ENCODE results near the gene ZDHHC12. TPM values are rescaled to one million over a fixed set of nuclear protein-coding genes. Genes with fewer than 3 reads are reported as not detected.

ZDHHC12 gene
- total RNA-seq, 1 experiment from 2014 or later, result 39.3 TPM

DNA sequence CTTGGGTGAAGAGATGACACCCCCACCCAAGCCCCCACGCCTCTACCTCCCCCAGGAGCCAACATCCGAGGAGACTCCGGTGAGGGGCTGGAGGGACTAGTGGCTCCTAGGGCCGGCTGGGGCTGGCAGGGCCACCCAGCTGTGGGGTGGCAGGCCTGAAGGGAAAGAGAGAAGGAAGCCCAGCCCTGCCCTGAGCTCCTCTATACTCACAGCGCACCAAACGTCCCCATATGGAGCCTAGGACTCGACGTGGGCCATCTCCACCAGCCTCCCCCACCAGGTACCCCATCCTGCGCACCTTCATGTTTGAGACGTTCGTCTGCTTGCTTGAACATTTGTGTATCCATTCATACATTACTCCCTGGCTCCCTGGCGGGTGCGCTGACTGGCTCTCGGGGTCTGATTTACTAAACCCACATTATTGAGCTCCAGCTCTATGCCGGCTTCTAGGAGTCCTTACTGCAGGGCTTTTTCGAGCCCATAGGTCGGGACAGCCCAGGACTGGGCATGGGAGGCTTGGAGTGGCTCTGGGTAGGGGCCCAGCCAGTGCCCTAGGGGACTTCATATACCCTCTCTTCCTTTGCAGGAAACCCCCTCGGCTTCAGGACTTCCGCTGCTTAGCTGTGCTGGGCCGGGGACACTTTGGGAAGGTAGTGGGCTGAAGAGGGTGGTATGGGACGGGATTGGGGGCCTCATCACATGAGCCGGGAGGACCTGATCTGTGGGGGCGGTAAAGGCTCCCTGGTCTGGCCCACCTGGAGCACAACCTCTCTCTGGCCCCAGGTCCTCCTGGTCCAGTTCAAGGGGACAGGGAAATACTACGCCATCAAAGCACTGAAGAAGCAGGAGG lies 9.1 kb downstream of the ZDHHC12 start:
- ATAC-seq (no peak), DNase-seq (ENCODE audit: low read depth, low spot score) (no peak)
- BruUV-seq (replicated peaks), result no TSS peak
- Histone ChIP-seq H3K4me3 (ENCODE audit: low read depth in 2 of 2, low read length in 2 of 2) (no peak overlapping the region), H3K27me3 (ENCODE audit: control insufficient read depth, insufficient read depth, low read length) (no peaks in the 10 kb centered on the region), H3K36me3 (ENCODE audit: control insufficient read depth, insufficient read depth, low read length) (no peaks in the 10 kb centered on the region; the same call in 1 of the 2 replicates), H3K27ac (ENCODE audit: low read length) (no peak overlapping the region), H3K4me1 (ENCODE audit: control insufficient read depth, insufficient read depth, low read length) (no peaks in the 10 kb centered on the region), H3K9me3 (ENCODE audit: control insufficient read depth, insufficient read depth, low read depth, low read length) (no peaks in the 10 kb centered on the region)
- intact Hi-C loops (cut with micrococcal nuclease; ENCODE audit: unreplicated experiment), result no loop called here
- in situ Hi-C loops (cut with HindIII; ENCODE audit: low pct_unique_long_range_greater_than_20kb, low sequenced_read_pairs), result no loop called here
- CTCF ChIA-PET, result no interaction called here
- POLR2A ChIA-PET, result no interaction called here
- TF ChIP-seq, protein P1, sequence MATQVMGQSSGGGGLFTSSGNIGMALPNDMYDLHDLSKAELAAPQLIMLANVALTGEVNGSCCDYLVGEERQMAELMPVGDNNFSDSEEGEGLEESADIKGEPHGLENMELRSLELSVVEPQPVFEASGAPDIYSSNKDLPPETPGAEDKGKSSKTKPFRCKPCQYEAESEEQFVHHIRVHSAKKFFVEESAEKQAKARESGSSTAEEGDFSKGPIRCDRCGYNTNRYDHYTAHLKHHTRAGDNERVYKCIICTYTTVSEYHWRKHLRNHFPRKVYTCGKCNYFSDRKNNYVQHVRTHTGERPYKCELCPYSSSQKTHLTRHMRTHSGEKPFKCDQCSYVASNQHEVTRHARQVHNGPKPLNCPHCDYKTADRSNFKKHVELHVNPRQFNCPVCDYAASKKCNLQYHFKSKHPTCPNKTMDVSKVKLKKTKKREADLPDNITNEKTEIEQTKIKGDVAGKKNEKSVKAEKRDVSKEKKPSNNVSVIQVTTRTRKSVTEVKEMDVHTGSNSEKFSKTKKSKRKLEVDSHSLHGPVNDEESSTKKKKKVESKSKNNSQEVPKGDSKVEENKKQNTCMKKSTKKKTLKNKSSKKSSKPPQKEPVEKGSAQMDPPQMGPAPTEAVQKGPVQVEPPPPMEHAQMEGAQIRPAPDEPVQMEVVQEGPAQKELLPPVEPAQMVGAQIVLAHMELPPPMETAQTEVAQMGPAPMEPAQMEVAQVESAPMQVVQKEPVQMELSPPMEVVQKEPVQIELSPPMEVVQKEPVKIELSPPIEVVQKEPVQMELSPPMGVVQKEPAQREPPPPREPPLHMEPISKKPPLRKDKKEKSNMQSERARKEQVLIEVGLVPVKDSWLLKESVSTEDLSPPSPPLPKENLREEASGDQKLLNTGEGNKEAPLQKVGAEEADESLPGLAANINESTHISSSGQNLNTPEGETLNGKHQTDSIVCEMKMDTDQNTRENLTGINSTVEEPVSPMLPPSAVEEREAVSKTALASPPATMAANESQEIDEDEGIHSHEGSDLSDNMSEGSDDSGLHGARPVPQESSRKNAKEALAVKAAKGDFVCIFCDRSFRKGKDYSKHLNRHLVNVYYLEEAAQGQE (IDR thresholded peaks at IDR 0.05; ENCODE audit: insufficient read depth in 1 of 2, low read depth in 2 of 2, low read length in 1 of 2), result no peak
- TF ChIP-seq POLR2AphosphoS5 (IDR thresholded peaks at IDR 0.05; ENCODE audit: low read depth, low read length) (no peak), TCF7L2 (IDR thresholded peaks at IDR 0.05; ENCODE audit: low read depth, low read length) (no peak), SIN3A (IDR thresholded peaks at IDR 0.05; ENCODE audit: borderline replicate concordance, insufficient read depth, low read depth, low read length) (no peak)
- TF ChIP-seq, protein P2, sequence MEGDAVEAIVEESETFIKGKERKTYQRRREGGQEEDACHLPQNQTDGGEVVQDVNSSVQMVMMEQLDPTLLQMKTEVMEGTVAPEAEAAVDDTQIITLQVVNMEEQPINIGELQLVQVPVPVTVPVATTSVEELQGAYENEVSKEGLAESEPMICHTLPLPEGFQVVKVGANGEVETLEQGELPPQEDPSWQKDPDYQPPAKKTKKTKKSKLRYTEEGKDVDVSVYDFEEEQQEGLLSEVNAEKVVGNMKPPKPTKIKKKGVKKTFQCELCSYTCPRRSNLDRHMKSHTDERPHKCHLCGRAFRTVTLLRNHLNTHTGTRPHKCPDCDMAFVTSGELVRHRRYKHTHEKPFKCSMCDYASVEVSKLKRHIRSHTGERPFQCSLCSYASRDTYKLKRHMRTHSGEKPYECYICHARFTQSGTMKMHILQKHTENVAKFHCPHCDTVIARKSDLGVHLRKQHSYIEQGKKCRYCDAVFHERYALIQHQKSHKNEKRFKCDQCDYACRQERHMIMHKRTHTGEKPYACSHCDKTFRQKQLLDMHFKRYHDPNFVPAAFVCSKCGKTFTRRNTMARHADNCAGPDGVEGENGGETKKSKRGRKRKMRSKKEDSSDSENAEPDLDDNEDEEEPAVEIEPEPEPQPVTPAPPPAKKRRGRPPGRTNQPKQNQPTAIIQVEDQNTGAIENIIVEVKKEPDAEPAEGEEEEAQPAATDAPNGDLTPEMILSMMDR (IDR thresholded peaks at IDR 0.05), result no peak

DNA sequence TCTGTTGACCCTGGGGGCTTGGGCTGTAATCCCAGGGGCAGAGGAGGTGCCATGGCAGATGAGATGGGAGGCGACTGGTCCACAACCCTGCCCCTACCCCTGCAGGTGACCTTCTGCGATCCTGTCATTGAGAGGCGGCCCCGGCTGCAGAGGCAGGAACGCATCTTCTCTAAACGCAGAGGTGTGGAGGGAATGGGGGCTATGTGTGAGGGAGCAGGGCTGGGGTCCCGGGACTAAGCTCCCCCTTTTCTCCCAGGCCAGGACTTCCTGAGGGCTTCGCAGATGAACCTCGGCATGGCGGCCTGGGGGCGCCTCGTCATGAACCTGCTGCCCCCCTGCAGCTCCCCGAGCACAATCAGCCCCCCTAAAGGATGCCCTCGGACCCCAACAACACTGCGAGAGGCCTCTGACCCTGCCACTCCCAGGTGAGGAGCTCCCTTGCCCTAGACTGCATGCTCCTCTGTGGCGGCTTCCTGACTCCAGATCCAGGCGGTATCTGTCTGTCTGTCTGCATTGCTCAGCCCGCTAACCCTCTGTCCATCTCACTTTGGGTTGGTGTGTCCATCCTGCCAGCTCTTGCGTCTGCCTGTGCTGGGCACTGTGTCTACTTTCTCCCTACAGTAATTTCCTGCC lies 9.9 kb downstream of the ZDHHC12 start:
- TF ChIP-seq, protein P1 (IDR thresholded peaks at IDR 0.05; ENCODE audit: insufficient read depth in 1 of 2, low read depth in 2 of 2, low read length in 1 of 2), result no peak
- CTCF ChIA-PET, result no interaction called here
- Histone ChIP-seq H3K36me3 (ENCODE audit: control insufficient read depth, insufficient read depth, low read length) (no peaks in the 10 kb centered on the region; the same call in 1 of the 2 replicates), H3K4me3 (ENCODE audit: low read depth in 2 of 2, low read length in 2 of 2) (no peak overlapping the region), H3K9me3 (ENCODE audit: control insufficient read depth, insufficient read depth, low read depth, low read length) (no peaks in the 10 kb centered on the region), H3K4me1 (ENCODE audit: control insufficient read depth, insufficient read depth, low read length) (no peaks in the 10 kb centered on the region), H3K27ac (ENCODE audit: low read length) (no peak overlapping the region), H3K27me3 (ENCODE audit: control insufficient read depth, insufficient read depth, low read length) (no peaks in the 10 kb centered on the region)
- POLR2A ChIA-PET, result no interaction called here
- in situ Hi-C loops (cut with HindIII; ENCODE audit: low pct_unique_long_range_greater_than_20kb, low sequenced_read_pairs), result no loop called here
- ATAC-seq (no peak), DNase-seq (ENCODE audit: low read depth, low spot score) (no peak)
- intact Hi-C loops (cut with micrococcal nuclease; ENCODE audit: unreplicated experiment), result no loop called here
- no TSS peak for BruUV-seq (replicated peaks)
